HCT116 (cell line): Measurements from ENCODE around the gene AZIN2. TPM values are rescaled to one million over a fixed set of nuclear protein-coding genes. Genes with fewer than 3 reads are reported as not detected.

Source experiments
- ATAC-seq: fragments of 200-7000 bp; cut with Tn5 transposase; 2 replicates; pipeline ENCODE4 v1.9.1; 2020; ENCODE audit warnings: mild to moderate bottlenecking, moderate library complexity
- BruUV-seq: library from RNA; stranded (reverse); fragments of 400-500 nt; replicated peaks from 2 replicates; lab custom pipeline; 2021; lab: Mats Ljungman, UMichigan
- CTCF ChIA-PET: fragments of 300-600 bp; sonication (Branson Sonifier 250); formaldehyde crosslinking; loops from one replicate; lab custom pipeline; 2021; ENCODE audit warnings: antibody characterized with exemption; lab: Charles Lee
- POLR2A ChIA-PET: fragments of 300-600, 350-600 bp; sonication (Branson Sonifier 250); formaldehyde crosslinking; loops from one replicate; lab custom pipeline; 2021; ENCODE audit warnings: antibody characterized with exemption; lab: Charles Lee
- RAD21 ChIA-PET, 2 experiments: fragments of 300-600 bp; sonication (Branson Sonifier 250); formaldehyde crosslinking; loops; one replicate each; lab custom pipeline; 2023; ENCODE audit warnings: low total read pairs in 2 of 2; ENCODE audit not compliant: uncharacterized antibody in 2 of 2, unreplicated experiment in 2 of 2, low non-redundant PET in 1 of 2; lab: Charles Lee
- DNase-seq: peaks from one replicate; pipeline ENCODE4 v3.0.0-alpha.2; 2010; ENCODE audit warnings: low read depth, low spot score
- H2AFZ ChIP-seq: fragments of 200-600 bp; shearing (Covaris generic), sonication (generic); 2 replicates; pipeline ENCODE4 v1.6.1; 2017; ENCODE audit warnings: low read depth, mixed run types, mixed read lengths, antibody characterized with exemption, low read length; ENCODE audit not compliant: poor library complexity, severe bottlenecking
- H3K27ac ChIP-seq: 2 replicates; pipeline ENCODE4 v1.5.1; 2012; ENCODE audit warnings: low read depth, low read length
- H3K27me3 ChIP-seq: fragments of 200-600 bp; sonication (generic); 2 replicates; pipeline ENCODE4 v1.6.1; 2016; ENCODE audit warnings: mixed run types, low read length, mixed read lengths; ENCODE audit not compliant: insufficient read depth
- H3K36me3 ChIP-seq, 2 experiments: fragments of 200-500 bp in 1 of 2; fragments of 200-600 bp in 1 of 2; sonication (Bioruptor generic) in 1 of 2; sonication (generic) in 1 of 2; 2 replicates each; pipeline versions ENCODE4 v1.5.1 to v1.6.1; 2014 to 2016; ENCODE audit warnings: low read length in 2 of 2, inconsistent platforms in 1 of 2, mixed read lengths in 1 of 2, mixed run types in 1 of 2; ENCODE audit not compliant: insufficient read depth in 2 of 2, control insufficient read depth in 1 of 2
- H3K4me1 ChIP-seq, 2 experiments: fragments of 200-600 bp in 1 of 2; sonication (generic) in 1 of 2; 2 replicates each; pipeline versions ENCODE4 v1.5.1 to v1.6.1; 2012 to 2017; ENCODE audit warnings: low read length in 2 of 2, inconsistent platforms in 1 of 2, mild to moderate bottlenecking in 1 of 2, mixed read lengths in 1 of 2, mixed run types in 1 of 2, moderate library complexity in 1 of 2; ENCODE audit not compliant: insufficient read depth in 2 of 2, control insufficient read depth in 1 of 2
- H3K4me2 ChIP-seq: fragments of 200-600 bp; sonication (generic); 2 replicates; pipeline ENCODE4 v1.6.1; 2017; ENCODE audit warnings: mixed run types, low read length, mixed read lengths
- H3K4me3 ChIP-seq, 2 experiments: fragments of 200-600 bp in 1 of 2; sonication (generic) in 1 of 2; replicated peaks in 1 of 2; 2 replicates each; pipeline ENCODE4 v1.5.1; 2011 to 2016; ENCODE audit warnings: low read length in 2 of 2, control low read depth in 1 of 2, low read depth in 1 of 2, mild to moderate bottlenecking in 1 of 2, mixed read lengths in 1 of 2, mixed run types in 1 of 2
- H3K79me2 ChIP-seq: fragments of 200-600 bp; sonication (generic); 2 replicates; pipeline ENCODE4 v1.6.1; 2017; ENCODE audit warnings: mild to moderate bottlenecking, mixed run types, low read length, moderate library complexity, mixed read lengths; ENCODE audit not compliant: insufficient read depth
- H3K9ac ChIP-seq: fragments of 200-600 bp; sonication (generic); 2 replicates; pipeline ENCODE4 v1.6.1; 2016; ENCODE audit warnings: low read length, mixed read lengths
- H3K9me2 ChIP-seq: fragments of 200-600 bp; sonication (generic), shearing (Covaris generic); 2 replicates; pipeline ENCODE4 v1.6.1; 2017; ENCODE audit warnings: mixed run types, mild to moderate bottlenecking, moderate library complexity; ENCODE audit not compliant: insufficient read depth
- H3K9me3 ChIP-seq, 2 experiments: fragments of 200-500 bp in 1 of 2; fragments of 200-600 bp in 1 of 2; sonication (Bioruptor generic) in 1 of 2; sonication (generic) in 1 of 2; 2 replicates each; pipeline ENCODE4 v1.6.1; 2014 to 2017; ENCODE audit warnings: low read length in 2 of 2, mixed read lengths in 2 of 2, inconsistent platforms in 1 of 2, low read depth in 1 of 2, mild to moderate bottlenecking in 1 of 2, mixed run types in 1 of 2, moderate library complexity in 1 of 2; ENCODE audit not compliant: control insufficient read depth in 1 of 2, insufficient read depth in 1 of 2
- H4K20me1 ChIP-seq: fragments of 200-600 bp; sonication (generic), shearing (Covaris generic); 2 replicates; pipeline ENCODE4 v1.6.1; 2017; ENCODE audit warnings: mixed run types, mild to moderate bottlenecking, moderate library complexity; ENCODE audit not compliant: insufficient read depth
- ATF3 ChIP-seq: IDR thresholded peaks from 2 replicates; pipeline ENCODE4 v1.6.1; 2012
- ELF1 ChIP-seq: IDR thresholded peaks from 2 replicates; pipeline ENCODE4 v1.6.1; 2012; ENCODE audit warnings: low read depth, borderline replicate concordance
- JUND ChIP-seq: IDR thresholded peaks from 2 replicates; pipeline ENCODE4 v1.6.1; 2012
- POLR2A ChIP-seq: IDR thresholded peaks from 2 replicates; pipeline ENCODE4 v1.7.0; 2011; ENCODE audit warnings: borderline replicate concordance; ENCODE audit not compliant: insufficient read depth, insufficient read length; ENCODE audit errors: extremely low read depth
- RAD21 ChIP-seq: IDR thresholded peaks from 2 replicates; pipeline ENCODE4 v1.6.1; 2012; ENCODE audit warnings: low read depth, mild to moderate bottlenecking
- TCF7L2 ChIP-seq: IDR thresholded peaks from 2 replicates; pipeline ENCODE4 v1.7.0; 2011; ENCODE audit warnings: borderline replicate concordance, inconsistent platforms; ENCODE audit not compliant: insufficient read depth, insufficient read length; ENCODE audit errors: extremely low read depth
- YY1 ChIP-seq: IDR thresholded peaks from 2 replicates; pipeline ENCODE4 v1.6.1; 2011; ENCODE audit warnings: low read length, low read depth, moderate library complexity, mild to moderate bottlenecking; ENCODE audit not compliant: insufficient replicate concordance; ENCODE audit errors: extremely low read depth
- intact Hi-C: fragments of 100-400 bp; cut with micrococcal nuclease; formaldehyde crosslinking; loops from 2 replicates; pipeline ENCODE4 v1.10.0; 2022
- total RNA-seq: library from RNA; stranded (reverse); gene quantifications from one replicate; pipeline ENCODE4 v1.2.1, GENCODE V29; 2021; ENCODE audit not compliant: unreplicated experiment
- TF ChIP-seq, protein P1 (sequence below), 3 experiments: fragments of 200-600 bp in 1 of 3; sonication (generic) in 1 of 3; IDR thresholded peaks in 2 of 3; conservative IDR thresholded peaks in 1 of 3; 2 replicates each; pipeline ENCODE4 v1.5.1; 2012 to 2017; ENCODE audit warnings: low read depth in 2 of 3, low read length in 2 of 3, antibody characterized with exemption in 1 of 3, borderline replicate concordance in 1 of 3, control low read depth in 1 of 3, mild to moderate bottlenecking in 1 of 3, mixed read lengths in 1 of 3, mixed run types in 1 of 3, moderate library complexity in 1 of 3; ENCODE audit not compliant: insufficient read depth in 1 of 3

The AZIN2 gene
- total RNA-seq, 1 experiment from 2014 or later: 7.8 TPM

- no peak overlapping the region for H3K9ac ChIP-seq
- H3K79me2 ChIP-seq: no peaks in the 10 kb centered on the region
- BruUV-seq: no TSS peak
These were observed 5.5 kb downstream of the AZIN2 start for GRCh38 chr1:33086384-33086850.

More at GRCh38 chr1:33086384-33086850, 5.5 kb downstream of the AZIN2 start:
- DNase-seq: peak; percentile 62
- H3K36me3 ChIP-seq: no peaks in the 10 kb centered on the region
- CTCF ChIA-PET: interaction anchor here (0.6 to 2.2 kb wide), 26 partner anchors 9 to 687 kb away, joined by 3 to 27 read pairs (median 4); partner anchors contain the start of gene HPCA
- H3K4me2 ChIP-seq: no peak overlapping the region
- H4K20me1 ChIP-seq: no peaks in the 10 kb centered on the region
- no peak overlapping the region for H3K27ac ChIP-seq
- H3K27me3 ChIP-seq: no peaks in the 10 kb centered on the region
- intact Hi-C loops: loop anchor here (1.0 to 2.0 kb wide), 4 partner anchors 153 to 686 kb away; no protein-coding TSS in a partner anchor
- TF ChIP-seq, protein P1, sequence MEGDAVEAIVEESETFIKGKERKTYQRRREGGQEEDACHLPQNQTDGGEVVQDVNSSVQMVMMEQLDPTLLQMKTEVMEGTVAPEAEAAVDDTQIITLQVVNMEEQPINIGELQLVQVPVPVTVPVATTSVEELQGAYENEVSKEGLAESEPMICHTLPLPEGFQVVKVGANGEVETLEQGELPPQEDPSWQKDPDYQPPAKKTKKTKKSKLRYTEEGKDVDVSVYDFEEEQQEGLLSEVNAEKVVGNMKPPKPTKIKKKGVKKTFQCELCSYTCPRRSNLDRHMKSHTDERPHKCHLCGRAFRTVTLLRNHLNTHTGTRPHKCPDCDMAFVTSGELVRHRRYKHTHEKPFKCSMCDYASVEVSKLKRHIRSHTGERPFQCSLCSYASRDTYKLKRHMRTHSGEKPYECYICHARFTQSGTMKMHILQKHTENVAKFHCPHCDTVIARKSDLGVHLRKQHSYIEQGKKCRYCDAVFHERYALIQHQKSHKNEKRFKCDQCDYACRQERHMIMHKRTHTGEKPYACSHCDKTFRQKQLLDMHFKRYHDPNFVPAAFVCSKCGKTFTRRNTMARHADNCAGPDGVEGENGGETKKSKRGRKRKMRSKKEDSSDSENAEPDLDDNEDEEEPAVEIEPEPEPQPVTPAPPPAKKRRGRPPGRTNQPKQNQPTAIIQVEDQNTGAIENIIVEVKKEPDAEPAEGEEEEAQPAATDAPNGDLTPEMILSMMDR (IDR thresholded peaks at IDR 0.05 in 2 of 3, conservative IDR thresholded peaks at IDR 0.05 in 1 of 3; ENCODE audit: borderline replicate concordance in 1 of 3, insufficient read depth in 1 of 3, low read depth in 2 of 3, low read length in 2 of 3): peak; percentile 76 to 87 (median 79)
- TF ChIP-seq JUND (no peak), ELF1 (no peak), TCF7L2 (no peak), ATF3 (no peak), YY1 (peak; percentile 56), POLR2A (no peak), RAD21 (peak; percentile 92)
- TF ChIP-seq, all 23 proteins: peak for 3
- Histone ChIP-seq H3K9me3 (no peaks in the 10 kb centered on the region), H3K9me2 (no peaks in the 10 kb centered on the region), H2AFZ (no peak overlapping the region), H3K4me3 (no peak overlapping the region), H3K4me1 (peaks cover 5 to 7% of the 10 kb centered on the region in 2 experiments; a peak in 3 of 4 replicates)
- RAD21 ChIA-PET: interaction anchor here (0.7 to 1.3 kb wide), 7 partner anchors 79 to 211 kb away, joined by 3 to 7 read pairs (median 3); no protein-coding TSS in a partner anchor
- peak; percentile 94 for ATAC-seq
- POLR2A ChIA-PET: no interaction called here
